PC-9 (cell line): Measurements from ENCODE around the gene SPINT2. TPM values are rescaled to one million over a fixed set of nuclear protein-coding genes. Genes with fewer than 3 reads are reported as not detected.
A peak's percentile ranks its signal among the peaks of the same experiment; 100 is the strongest.

Experiments used
- BruUV-seq: library from RNA; stranded (reverse); fragments of 400-500 nt; replicated peaks from 2 replicates; lab custom pipeline; 2021; lab: Mats Ljungman, UMichigan
- CTCF ChIA-PET: fragments of 300-600 bp; sonication (Branson Sonifier 250); formaldehyde crosslinking; loops from one replicate; lab custom pipeline; 2022; ENCODE audit warnings: antibody characterized with exemption; lab: Charles Lee
- POLR2A ChIA-PET: fragments of 300-600 bp; sonication (Branson Sonifier 250); formaldehyde crosslinking; loops from one replicate; lab custom pipeline; 2022; ENCODE audit warnings: antibody characterized with exemption; ENCODE audit not compliant: unreplicated experiment; lab: Charles Lee
- DNase-seq, 2 experiments: peaks; one replicate each; pipeline versions ENCODE4 v3.0.0 to v3.0.0-alpha.2; 2015 to 2022; ENCODE audit warnings: mixed read lengths in 1 of 2
- H2AFZ ChIP-seq: fragments of 200-600 bp; sonication (generic); 2 replicates; pipeline ENCODE4 v1.8.1; 2017; ENCODE audit warnings: antibody characterized with exemption
- H3F3A ChIP-seq: fragments of 200-600 bp; sonication (generic); 2 replicates; pipeline ENCODE4 v1.8.1; 2017; ENCODE audit warnings: antibody characterized with exemption, mild to moderate bottlenecking, low read depth; ENCODE audit not compliant: insufficient read depth
- H3K27ac ChIP-seq: fragments of 200-600 bp; sonication (generic); 2 replicates; pipeline ENCODE4 v1.6.1; 2016; ENCODE audit warnings: mixed run types
- H3K27me3 ChIP-seq: fragments of 200-600 bp; sonication (generic); 2 replicates; pipeline ENCODE4 v1.6.1; 2016; ENCODE audit warnings: low read depth, mixed run types; ENCODE audit not compliant: insufficient read depth
- H3K36me3 ChIP-seq: fragments of 200-600 bp; sonication (generic); 2 replicates; pipeline ENCODE4 v1.6.1; 2016; ENCODE audit warnings: low read depth, mixed run types
- H3K4me1 ChIP-seq: fragments of 200-600 bp; sonication (generic); replicated peaks from 2 replicates; pipeline ENCODE4 v1.6.1; 2016; ENCODE audit warnings: mixed run types; ENCODE audit not compliant: insufficient read depth
- H3K4me2 ChIP-seq: fragments of 200-600 bp; sonication (generic); 2 replicates; pipeline ENCODE4 v1.6.1; 2017; ENCODE audit warnings: mixed run types
- H3K4me3 ChIP-seq: fragments of 200-600 bp; sonication (generic); 2 replicates; pipeline ENCODE4 v1.6.1; 2016; ENCODE audit warnings: mixed run types
- H3K79me2 ChIP-seq: fragments of 200-600 bp; sonication (generic); 2 replicates; pipeline ENCODE4 v1.6.1; 2017; ENCODE audit warnings: low read depth, mixed run types
- H3K9me2 ChIP-seq: fragments of 200-600 bp; sonication (generic); 2 replicates; pipeline ENCODE4 v1.8.1; 2017; ENCODE audit warnings: mild to moderate bottlenecking; ENCODE audit not compliant: insufficient read depth
- H3K9me3 ChIP-seq: fragments of 200-600 bp; sonication (generic); 2 replicates; pipeline ENCODE4 v1.8.1; 2016; ENCODE audit warnings: low read depth; ENCODE audit not compliant: insufficient read depth
- H4K20me1 ChIP-seq: fragments of 200-600 bp; sonication (generic); 2 replicates; pipeline ENCODE4 v1.8.1; 2017; ENCODE audit not compliant: insufficient read depth
- EZH2 ChIP-seq: fragments of 200-600 bp; sonication (generic); IDR thresholded peaks from 2 replicates; pipeline ENCODE4 v1.8.0; 2017; ENCODE audit warnings: antibody characterized with exemption, low read depth
- intact Hi-C: fragments of 100-400 bp; cut with micrococcal nuclease; formaldehyde crosslinking; loops from one replicate; pipeline ENCODE4 v1.10.0; 2022; ENCODE audit not compliant: unreplicated experiment
- total RNA-seq: library from RNA; stranded (reverse); gene quantifications from 2 replicates; pipeline ENCODE4 v1.2.3, GENCODE V29; 2021
- TF ChIP-seq, protein P1 (sequence below): fragments of 200-600 bp; sonication (generic); conservative IDR thresholded peaks from 2 replicates; pipeline ENCODE4 v1.6.1; 2017; ENCODE audit warnings: mixed run types, antibody characterized with exemption, mild to moderate bottlenecking, moderate library complexity

The SPINT2 gene
- total RNA-seq, 1 experiment from 2014 or later: 1,019 TPM

DNA sequence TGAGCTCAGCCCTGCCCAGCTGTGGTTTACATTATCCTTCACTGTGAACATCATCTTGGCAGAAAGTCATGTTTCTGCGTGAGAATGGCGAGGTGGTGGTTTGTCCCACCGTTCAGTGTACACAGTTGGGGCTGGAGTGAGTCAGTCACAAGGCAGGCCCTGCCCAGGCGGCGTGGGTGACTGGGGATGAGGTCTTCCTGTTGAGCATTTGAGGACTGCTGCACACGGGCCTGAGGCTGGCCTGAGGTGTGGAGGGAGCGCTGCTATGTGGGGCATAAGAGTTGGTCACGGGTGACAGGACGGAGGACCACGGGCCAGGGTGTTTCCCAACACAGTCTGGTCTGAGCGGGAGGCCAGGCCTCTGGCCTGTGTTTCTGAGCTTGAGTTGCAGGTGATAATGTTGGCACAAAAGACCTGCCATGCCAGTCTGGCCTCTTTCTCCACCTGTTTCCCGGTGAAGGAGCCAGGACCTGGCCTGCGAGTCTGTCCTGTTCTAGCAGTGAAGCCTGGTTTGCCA is 26.3 kb downstream of the SPINT2 start:
- peaks cover 39% of the 10 kb centered on the region for H3K36me3 ChIP-seq
- TF ChIP-seq, protein P1, sequence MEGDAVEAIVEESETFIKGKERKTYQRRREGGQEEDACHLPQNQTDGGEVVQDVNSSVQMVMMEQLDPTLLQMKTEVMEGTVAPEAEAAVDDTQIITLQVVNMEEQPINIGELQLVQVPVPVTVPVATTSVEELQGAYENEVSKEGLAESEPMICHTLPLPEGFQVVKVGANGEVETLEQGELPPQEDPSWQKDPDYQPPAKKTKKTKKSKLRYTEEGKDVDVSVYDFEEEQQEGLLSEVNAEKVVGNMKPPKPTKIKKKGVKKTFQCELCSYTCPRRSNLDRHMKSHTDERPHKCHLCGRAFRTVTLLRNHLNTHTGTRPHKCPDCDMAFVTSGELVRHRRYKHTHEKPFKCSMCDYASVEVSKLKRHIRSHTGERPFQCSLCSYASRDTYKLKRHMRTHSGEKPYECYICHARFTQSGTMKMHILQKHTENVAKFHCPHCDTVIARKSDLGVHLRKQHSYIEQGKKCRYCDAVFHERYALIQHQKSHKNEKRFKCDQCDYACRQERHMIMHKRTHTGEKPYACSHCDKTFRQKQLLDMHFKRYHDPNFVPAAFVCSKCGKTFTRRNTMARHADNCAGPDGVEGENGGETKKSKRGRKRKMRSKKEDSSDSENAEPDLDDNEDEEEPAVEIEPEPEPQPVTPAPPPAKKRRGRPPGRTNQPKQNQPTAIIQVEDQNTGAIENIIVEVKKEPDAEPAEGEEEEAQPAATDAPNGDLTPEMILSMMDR: no peak
- TF ChIP-seq EZH2: no peak
- ChIA-PET POLR2A (interaction anchor here (0.5 to 1.2 kb wide), 6 partner anchors 12 to 27 kb away, joined by 3 to 4 read pairs (median 3); partner anchors contain the start of genes C19orf33 and SPINT2), CTCF (interaction anchor here (0.9 to 1.3 kb wide), 2 partner anchors 27 to 47 kb away, joined by 3 to 5 read pairs; partner anchors contain the start of gene SPINT2)
- no TSS peak for BruUV-seq
- no peak overlapping the region for H2AFZ ChIP-seq
- peak; percentile 90 to 91 for DNase-seq
- H3K9me2 ChIP-seq: no peaks in the 10 kb centered on the region
- peak overlapping the region; percentile 60 for H3K4me2 ChIP-seq
- H3K27ac ChIP-seq: peak overlapping the region; percentile 75
- peaks cover 65% of the 10 kb centered on the region for H3K79me2 ChIP-seq
- H4K20me1 ChIP-seq: peaks cover 67% of the 10 kb centered on the region
- no peaks in the 10 kb centered on the region for H3K9me3 ChIP-seq
- H3K27me3 ChIP-seq: no peaks in the 10 kb centered on the region
- H3K4me3 ChIP-seq: no peak overlapping the region; the same call in 1 of the 2 replicates
- intact Hi-C loops: loop anchor here (1.0 to 2.0 kb wide), 4 partner anchors 13 to 44 kb away; partner anchors contain the start of genes C19orf33, CATSPERG and SPINT2
- peaks cover 84% of the 10 kb centered on the region for H3F3A ChIP-seq
- H3K4me1 ChIP-seq: peaks cover 44% of the 10 kb centered on the region

DNA sequence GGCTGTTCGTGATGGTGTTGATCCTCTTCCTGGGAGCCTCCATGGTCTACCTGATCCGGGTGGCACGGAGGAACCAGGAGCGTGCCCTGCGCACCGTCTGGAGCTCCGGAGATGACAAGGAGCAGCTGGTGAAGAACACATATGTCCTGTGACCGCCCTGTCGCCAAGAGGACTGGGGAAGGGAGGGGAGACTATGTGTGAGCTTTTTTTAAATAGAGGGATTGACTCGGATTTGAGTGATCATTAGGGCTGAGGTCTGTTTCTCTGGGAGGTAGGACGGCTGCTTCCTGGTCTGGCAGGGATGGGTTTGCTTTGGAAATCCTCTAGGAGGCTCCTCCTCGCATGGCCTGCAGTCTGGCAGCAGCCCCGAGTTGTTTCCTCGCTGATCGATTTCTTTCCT is 27.5 kb downstream of the SPINT2 start:
- BruUV-seq: TSS peak; percentile 40
- Histone ChIP-seq H3K4me3 (no peak overlapping the region), H3K27me3 (no peaks in the 10 kb centered on the region), H3K4me2 (0 out of 2 replicates have a peak overlapping the region, but pooled peaks have one; percentile 60), H3F3A (peaks cover 90% of the 10 kb centered on the region), H4K20me1 (peaks cover 55% of the 10 kb centered on the region), H3K36me3 (peaks cover 32% of the 10 kb centered on the region), H3K9me2 (no peaks in the 10 kb centered on the region), H3K4me1 (peaks cover 49% of the 10 kb centered on the region), H3K79me2 (peaks cover 55% of the 10 kb centered on the region), H2AFZ (no peak overlapping the region), H3K9me3 (no peaks in the 10 kb centered on the region), H3K27ac (peak overlapping the region; percentile 75; the same call in 1 of the 2 replicates)
- DNase-seq: no peak
- no peak for TF ChIP-seq EZH2
- TF ChIP-seq, protein P1: no peak
- intact Hi-C loops: loop anchor here (1.0 to 2.0 kb wide), 3 partner anchors 13 to 43 kb away; partner anchors contain the start of genes C19orf33, CATSPERG and SPINT2
- ChIA-PET CTCF (interaction anchor here (0.6 to 0.7 kb wide), 2 partner anchors 23 to 1050 kb away, joined by 4 to 7 read pairs; partner anchors contain the start of gene SAMD4B), POLR2A (no interaction called here)

DNA sequence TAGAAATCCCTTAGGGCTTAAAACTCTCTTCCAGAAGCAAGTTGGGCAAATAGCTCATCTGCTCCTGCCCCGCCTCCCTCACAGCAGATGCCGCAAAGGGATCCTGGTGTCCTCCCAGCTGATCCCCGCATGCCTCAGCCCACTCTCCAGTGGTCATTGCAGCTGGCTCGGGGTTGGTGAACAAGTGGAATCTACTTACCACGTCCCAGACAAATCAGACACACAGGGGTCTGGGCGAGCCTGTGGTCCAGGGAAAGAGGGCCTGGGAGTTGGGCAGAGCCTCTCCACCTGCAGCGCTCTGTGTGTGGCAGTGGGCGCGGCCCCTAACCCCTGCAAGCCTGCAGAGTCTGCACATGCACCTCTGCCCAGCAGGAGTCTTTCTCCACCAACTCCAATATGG is 28.9 kb downstream of the SPINT2 start:
- H3K4me2 ChIP-seq: no peak overlapping the region
- no TSS peak for BruUV-seq
- intact Hi-C loops: no loop called here
- H3K9me2 ChIP-seq: no peaks in the 10 kb centered on the region
- H3K36me3 ChIP-seq: peaks cover 31% of the 10 kb centered on the region
- H3F3A ChIP-seq: peaks cover 93% of the 10 kb centered on the region
- no peak overlapping the region for H2AFZ ChIP-seq
- peaks cover 41% of the 10 kb centered on the region for H4K20me1 ChIP-seq
- peaks cover 47% of the 10 kb centered on the region for H3K79me2 ChIP-seq
- H3K9me3 ChIP-seq: no peaks in the 10 kb centered on the region
- TF ChIP-seq, protein P1: no peak
- no peak for TF ChIP-seq EZH2
- peaks cover 62% of the 10 kb centered on the region for H3K4me1 ChIP-seq
- DNase-seq: no peak
- ChIA-PET CTCF (no interaction called here), POLR2A (no interaction called here)
- H3K4me3 ChIP-seq: no peak overlapping the region
- no peaks in the 10 kb centered on the region for H3K27me3 ChIP-seq
- no peak overlapping the region for H3K27ac ChIP-seq
